GM11168 (cell line): ENCODE measurements around the gene MYLK.

ENCODE experiments used
- in situ Hi-C: fragments of 300-500 bp; cut with MboI; formaldehyde crosslinking; loops from one replicate; pipeline ENCODE4 v1.12.0; 2022; ENCODE audit warnings: low sequenced_read_pairs; ENCODE audit not compliant: unreplicated experiment

MYLK gene

DNA sequence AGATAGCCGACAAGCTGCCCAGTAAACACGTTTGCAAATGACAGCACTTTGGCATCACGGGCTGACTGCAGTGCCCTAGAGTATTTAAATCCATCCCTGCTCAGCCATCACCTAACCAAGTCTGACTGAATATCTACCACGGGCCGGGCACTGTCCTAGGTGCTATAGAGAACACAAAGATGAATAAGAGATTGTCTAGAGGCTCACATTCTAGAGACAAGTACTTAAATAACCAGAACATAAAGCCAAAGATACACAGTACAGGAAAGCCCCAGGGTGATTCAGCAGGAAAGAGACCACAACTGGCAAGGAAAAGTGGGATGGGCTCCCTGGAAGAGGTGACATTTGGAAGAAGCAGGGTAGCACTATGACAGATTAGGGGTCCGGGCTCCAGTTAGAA lies 103.5 kb downstream of the MYLK start:
- in situ Hi-C loops = no loop called here

DNA sequence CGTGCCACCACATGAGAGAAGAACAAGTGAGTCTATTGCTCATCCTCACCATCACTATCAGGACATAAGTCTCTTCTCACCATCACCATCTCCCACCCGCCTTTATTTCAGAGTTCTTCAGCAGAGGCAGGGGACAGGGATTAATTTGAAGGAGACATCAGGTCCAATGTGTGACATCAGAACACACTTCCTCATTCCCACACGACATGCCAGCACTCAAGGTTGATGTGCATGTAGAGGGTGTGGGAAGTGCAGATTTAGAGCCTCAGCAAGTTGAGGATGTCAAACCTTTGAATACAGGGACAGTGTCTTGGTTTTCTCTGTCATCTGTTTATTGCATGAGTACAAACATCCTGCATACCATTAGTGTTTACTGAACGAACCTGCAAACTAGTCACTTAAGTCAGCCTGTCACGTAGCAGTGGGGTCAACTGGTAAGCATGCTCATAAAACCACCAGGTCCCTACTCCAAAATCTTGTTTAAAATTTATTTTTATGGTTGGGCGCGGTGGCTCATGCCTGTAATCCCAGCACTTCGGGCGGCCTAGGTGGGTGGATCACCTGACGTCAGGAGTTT lies 104.4 kb downstream of the MYLK start:
- in situ Hi-C loops = no loop called here

DNA sequence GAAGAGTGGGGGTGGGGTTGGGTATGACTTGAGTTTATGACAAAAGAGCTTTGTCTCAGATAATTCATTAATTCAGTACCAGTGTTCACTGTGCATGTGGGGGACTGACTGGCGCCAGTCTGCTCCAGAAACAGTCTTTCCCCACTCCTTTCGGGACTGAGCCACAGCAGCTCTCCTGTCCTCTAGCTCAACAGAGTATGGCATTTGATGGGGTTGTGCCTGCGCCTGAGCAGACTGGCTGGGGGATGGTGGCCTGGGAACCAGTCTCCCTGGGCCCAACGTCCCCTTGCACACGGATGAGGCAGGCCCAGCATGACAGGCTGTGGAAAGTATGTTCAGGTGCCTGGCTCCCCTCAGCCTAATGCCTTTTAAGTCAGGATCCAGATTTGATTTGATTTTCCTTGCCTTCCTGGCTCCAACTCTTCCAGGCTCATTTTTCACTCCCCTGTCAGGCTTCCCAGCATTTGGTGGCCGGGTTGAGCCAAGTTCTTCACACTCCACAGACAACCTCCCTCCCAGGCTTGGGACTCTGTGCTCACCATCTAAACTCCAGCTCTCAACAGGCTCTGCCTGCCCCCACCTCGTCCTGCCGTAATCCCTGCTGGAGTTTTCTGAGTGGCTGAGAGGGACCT lies 105.0 kb downstream of the MYLK start:
- in situ Hi-C loops = no loop called here

DNA sequence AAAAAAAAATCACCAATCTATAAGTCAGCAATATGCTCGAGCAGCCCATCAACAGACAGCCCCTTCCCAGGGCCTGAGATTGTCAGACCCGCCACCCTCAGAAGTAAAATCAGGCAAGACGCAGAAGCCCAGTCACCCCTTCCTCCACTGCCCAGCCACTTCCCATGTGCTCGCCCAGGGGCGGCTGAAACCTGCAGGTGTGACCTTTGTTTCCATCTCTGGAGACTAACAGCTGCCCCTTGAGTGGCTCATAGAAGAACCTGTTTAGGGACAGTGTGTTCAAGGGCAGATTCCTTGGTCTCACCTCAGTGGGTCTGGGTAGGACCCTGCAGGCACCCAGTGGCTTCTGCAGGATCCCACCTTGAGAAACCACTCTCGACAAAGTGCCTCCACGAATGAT lies 105.6 kb downstream of the MYLK start:
- in situ Hi-C loops = no loop called here

DNA sequence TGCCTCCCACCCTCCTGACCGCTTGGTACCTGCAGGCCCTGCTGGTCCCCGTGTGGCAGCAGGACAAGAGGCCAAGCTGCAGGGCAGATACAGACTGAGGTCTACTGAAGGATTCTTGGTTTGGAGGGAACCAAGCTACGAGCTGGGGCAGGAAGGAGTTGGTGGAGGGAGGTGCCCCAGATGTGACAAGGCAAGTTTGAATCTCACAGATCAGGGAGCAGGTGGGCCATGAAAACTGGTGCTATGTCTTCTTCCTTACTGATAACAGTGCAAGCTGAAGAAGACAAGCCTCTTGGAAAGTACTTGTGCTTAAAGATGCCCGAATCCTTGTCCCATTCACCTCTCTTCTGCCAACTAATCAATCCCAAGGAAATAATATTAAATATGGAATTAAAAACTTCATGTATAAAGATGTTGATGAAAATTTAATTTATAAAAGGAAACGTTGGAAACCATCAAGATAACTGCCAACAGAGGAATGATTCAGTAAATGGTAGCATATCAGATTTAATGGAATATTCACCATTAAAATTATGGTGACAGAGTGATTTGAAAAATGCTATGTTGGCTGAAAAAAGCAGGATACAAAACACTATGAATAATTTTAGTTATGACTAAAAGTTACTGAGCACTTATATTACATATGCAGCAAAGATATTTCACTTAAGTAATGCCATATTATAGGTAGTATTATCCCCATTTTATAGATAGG lies 107.9 kb downstream of the MYLK start:
- in situ Hi-C loops = no loop called here

DNA sequence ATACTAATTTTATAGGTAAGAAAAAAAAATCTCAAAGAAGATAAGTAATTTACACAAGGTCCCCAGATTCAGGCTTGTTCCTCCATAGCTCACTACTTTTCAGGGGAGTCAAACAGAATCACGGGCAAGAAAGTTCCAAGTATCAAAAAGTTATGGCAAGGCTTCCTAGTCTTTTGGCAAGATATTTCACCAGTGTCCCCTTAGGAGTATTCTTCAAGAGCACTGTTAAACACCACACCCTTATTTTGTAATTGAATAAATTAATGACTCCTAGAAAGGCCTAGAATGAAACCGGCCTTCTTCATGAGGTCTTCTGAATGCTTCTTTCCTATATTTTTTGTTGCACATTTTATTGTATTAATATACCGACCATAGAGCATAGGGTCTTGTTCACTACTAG lies 109.7 kb downstream of the MYLK start:
- in situ Hi-C loops = no loop called here

DNA sequence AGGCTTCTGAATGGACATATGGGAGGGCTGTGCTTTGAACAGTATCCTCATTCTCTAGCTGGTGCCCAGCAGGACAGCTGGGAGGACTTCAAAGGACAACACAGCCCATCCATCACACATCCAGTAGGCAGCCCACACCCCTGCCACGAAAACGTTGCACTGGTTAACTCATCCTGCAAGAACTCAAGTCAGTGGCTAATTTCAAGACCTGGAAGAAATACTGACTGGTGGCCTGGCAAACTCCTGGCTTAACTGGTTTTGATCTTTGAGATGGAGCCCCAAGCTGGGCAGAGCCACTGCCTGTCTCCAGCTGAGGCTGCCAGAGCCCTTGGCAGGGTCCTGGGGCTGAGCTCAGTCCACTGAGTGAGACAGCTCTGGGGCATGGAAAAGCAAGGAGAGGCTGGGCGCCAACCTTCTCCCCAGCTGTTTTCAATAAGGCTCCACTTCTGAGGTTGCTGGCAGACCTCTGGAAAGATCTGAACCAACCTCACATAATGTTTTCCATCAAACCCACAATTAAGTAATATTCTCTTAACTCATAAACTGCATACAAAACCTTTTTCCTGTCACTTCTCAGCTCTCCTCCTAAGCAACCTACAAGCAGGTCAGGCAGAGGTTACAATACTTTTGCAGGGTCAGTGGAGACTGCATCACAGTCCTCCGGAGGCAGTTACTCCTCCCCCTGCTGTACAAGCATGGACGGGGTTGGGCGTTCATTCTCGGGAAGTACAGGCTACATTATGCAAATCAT lies 110.3 kb downstream of the MYLK start:
- in situ Hi-C loops = no loop called here

DNA sequence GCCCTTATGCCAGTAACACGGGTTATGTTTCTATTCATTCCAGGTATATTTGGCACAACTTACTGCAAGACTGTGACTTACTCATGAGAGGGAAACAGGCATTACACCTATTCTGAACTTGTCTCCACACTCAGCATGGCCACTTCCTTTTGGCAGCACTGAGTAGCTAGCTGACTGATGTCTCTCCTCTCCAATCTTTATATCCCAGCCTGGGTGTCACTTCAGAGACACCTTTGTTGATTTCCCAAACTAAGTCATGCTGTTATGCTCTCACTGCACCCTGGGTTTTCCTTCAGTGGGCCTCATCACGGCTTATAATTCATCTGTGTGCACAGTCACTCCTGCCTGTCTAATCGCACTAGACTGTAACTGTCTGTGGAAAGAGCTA lies 114.8 kb downstream of the MYLK start:
- in situ Hi-C loops = no loop called here

DNA sequence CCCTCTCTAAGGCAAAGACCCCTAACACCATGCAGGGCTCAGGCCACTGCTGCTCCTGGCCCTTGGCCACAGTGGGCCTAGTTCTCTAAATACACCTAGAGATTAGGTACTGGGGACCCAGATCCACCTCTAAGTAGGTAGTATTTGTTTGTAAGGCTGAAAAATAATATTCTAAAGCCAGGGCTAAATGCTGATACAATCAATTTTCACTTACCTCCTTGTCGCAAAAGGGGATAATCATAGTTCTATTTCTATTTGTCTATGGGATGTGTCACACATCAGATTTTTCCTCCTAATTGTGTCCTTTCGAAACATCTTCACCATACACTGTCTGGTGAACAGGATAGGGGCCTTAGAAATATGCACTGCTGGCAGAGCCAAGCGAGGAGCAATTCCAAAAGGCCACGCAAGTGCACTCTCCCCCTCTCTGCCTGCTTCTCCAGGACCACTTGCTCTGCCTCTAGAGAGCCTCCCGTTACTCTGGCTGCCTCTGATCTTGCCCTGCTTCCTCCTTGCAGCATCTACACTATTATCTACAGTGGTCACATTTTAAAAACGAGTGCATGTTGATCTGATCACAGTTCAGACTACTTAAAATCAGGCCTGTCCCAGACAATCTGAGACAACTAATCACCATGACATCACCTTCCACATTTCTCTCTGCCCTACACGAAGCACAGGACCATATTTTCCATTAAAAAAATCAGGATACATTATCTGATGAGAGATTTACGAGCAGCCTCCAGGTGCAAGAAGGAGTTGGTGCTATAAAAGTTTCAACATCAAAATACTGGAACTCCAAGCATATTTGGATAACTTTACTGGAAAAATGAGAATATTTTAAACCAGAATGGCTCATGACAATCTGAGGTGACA lies 115.4 kb downstream of the MYLK start:
- in situ Hi-C loops = no loop called here

DNA sequence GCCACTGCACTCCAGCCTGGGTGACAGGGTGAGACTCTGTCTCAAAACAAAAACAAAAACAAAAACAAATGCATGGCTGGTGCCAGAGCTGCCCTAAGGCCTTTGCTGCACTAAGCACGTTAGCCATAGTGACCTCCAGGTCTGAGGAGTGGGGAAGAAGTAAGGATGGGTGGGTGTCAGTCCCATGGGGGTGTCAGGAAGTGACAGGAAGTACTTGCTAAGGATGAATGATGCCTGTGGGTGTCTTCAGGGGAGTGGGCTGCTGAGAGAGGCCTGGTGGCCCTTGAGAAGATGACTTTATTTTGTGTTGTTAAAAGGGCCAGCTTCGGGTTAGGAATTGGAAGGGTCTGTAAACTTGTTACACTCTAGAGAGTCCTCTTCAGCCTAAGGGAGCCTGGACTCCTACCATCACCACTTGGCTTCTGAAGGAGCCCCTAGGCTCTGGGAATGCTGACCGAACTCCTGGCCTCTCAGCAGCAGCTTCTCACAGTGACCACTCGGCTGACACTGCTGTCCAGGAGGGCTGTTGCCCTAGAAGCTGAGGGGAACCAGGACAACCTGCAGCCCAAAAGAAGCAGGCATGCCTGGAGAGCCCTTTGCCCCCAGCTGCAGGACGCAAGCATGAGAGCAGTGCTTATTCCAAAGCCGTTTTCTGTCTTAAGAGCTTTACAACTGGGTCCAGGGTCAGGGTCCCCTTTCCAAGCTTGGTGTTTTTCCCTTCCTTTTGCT lies 116.4 kb downstream of the MYLK start:
- in situ Hi-C loops = no loop called here

DNA sequence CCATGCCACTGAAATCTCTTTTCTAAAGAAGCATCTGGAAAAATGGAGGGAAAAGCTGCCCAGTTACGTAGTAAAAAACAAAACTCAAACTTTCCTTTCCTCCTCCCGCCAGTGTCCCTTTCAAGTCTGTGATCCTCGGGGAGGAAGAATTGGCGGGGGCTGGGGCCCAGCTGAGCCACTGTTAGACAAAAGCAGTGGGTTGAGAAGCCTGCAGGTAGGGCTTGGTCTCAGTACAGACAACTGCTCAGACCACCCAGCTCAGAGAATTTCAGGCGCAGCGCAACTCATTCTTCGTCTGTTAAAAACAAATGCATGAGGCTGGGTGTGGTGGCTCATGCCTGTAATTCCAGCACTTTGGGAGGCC lies 117.1 kb downstream of the MYLK start:
- in situ Hi-C loops = no loop called here

DNA sequence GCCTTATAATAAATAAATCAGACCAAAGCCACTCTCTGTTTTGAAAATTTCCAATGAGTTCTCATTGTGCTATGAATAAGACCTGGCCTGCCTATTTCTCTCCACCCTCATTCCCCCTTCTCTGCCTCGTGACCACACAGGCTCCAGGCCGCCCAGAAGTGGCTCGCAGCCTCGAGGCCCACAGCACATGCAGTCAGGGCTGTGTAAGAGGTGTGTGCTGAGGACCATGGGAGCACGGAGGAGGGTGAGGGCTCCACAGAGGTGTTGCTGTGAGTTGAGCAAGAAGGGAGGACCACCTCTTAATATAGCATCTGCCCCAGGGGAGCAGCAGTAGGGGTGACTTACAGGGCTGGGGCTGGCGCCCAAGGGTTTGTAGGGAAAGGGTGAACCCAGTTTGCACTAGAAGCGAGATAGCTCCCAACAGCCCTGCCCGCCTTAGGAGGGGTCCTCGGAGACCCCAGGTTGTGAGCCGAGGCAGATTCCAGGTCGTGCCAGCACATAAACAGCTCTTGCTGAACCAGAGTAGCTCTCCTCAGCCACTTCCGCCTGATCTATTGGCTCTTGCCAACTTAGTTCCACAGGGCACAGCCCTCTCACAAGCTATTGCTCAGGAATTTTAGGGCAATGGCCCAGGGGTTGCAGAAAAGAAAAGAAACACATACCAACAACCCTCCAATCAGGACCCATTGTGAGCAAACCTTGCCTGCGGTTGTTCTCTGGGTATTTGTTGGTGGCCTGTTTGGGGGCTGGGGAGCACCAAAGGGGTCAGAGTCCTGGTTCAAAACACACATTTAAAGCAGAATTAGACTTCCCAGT lies 117.7 kb downstream of the MYLK start:
- in situ Hi-C loops = no loop called here

DNA sequence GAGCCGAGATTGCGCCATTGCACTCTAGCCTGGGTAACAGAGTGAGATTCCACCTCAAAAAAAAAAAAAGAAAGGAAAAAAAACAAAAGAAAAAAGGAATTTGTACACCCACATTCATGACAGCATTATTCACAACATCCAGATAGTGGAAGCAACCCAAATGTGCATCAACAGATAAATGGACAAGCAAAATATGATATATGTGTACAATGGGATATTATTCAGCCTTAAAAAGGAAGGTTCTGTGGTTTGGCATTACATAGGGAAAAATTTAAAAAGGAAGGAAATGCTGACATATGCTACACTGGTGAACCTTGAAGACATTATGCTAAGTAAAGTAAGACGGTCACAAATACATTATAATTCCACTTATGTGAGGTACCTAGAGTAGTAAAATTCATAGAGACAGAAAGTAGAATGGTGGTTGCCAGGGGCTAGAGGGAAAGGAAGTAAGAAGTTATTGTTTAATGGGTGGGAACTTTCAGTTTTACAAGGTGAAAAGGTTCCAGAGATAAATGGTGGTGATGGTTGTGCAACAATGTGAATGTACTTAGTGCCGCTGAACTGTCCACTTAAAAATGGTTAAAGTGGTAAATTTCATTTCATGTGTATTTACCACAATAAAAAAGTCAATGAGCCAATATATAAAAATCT lies 118.5 kb downstream of the MYLK start:
- in situ Hi-C loops = no loop called here

DNA sequence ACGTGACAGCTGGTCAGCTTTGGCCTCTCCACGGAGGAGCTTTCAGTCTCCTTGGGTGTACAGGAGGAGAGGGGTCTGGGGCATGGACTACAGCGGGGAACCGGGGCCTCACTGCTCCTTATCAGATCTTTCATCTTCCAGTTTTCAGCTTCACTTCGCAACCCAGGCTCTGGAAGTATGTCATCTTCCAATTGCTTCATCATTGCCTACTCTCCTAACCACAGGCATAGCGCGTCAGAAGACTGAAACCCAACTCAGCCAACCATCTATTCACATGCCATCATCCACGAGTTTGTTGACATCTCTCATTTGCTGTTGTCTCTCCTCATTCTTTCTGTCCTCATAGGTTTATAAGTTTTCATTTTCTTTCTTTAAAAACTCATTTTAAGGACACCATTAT lies 119.5 kb downstream of the MYLK start:
- in situ Hi-C loops = no loop called here

DNA sequence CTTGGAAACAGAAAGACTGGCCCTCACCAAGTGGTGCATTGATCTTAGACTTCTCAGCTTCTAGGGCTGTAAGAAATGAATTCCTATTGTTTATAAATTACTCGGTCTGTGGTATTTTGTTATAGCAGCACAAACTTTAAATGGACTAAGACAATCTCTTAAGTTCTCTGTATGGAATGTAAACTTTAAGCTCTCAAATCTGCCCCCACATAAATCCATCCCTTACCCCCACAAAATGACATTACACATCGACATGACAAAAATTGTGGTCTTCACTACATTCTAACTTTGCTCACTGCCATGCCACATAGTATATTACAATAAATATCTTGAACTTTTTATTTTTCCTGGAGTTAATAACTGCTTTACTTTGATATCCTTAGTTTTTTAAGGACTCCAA lies 121.3 kb downstream of the MYLK start:
- in situ Hi-C loops = no loop called here

DNA sequence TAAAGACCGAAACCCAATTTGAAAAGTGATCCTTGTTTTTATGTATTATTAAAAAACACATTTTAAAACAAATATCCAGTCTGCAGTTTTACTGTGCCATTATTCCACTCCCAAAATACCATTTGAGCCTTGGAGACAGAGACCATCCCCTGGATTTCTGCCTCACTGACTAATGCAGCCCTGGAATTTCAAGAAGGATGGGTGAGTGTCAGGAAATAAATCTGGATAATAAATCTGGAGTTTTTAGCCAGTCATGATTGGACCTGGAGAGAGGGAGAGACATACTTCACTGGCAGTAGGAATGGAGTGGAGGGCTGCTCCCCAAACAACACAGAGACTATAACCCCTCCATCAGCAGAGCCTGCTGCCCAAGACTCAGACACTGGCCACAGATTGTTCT lies 123.3 kb downstream of the MYLK start:
- in situ Hi-C loops = no loop called here

DNA sequence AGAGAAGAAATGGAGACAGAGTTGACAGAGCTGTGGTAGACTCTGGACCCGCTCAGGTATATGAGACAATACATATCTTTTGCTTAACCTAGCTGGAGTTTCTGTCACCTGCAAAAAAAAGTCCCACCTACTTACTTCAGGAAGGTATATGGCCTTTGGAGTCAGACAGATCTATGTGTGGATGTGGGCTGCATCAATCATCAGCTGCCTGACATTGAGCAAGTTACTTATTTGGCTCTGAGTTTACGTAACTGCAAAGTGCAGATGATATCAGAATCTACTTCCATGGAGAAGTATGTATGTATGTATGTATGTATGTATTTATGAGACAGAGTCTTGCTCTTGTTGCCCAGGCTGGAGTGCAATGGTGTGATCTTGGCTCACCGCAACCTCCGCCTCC lies 124.3 kb downstream of the MYLK start:
- in situ Hi-C loops = no loop called here

DNA sequence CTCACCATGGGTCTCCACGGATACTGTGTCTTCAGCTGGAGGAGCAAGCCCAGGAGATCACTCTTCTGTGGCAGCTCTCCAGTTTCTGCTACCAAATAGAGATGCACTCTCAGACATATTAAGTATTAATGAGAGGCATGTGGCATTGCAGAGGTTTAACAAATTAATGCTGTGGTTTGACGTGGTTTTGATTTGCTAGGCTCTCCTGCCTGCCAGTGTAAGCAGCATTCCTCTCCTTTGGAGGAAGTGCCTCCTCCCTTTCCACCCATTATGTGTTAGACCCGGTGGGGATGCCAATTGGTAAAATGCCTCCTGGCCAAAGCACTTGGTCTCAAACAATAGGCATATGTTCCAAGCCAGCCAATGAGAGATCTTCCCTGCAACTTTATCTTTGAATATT lies 124.8 kb downstream of the MYLK start:
- in situ Hi-C loops = no loop called here
